ENCODE data around the gene GLS2. TPM values are rescaled to one million over a fixed set of nuclear protein-coding genes. Genes with fewer than 3 reads are reported as not detected.
A peak's percentile ranks its signal among the peaks of the same experiment; 100 is the strongest.
"Not testable (repeated sequence)": the region's sequence is repeated elsewhere in the genome, so short reads cannot be mapped to it uniquely, and the experiment has no call there.

Gene GLS2
- total and polyA plus RNA-seq, 9 of the 15 experiments (the other 6 are each of a cell fraction or from before 2014, with no cell fraction given): 0.11 TPM; not detected in 8

GRCh38 chr12:56493409-56494105 lies 5.6 kb upstream of the GLS2 start:
- H3K36me3 ChIP-seq (ENCODE audit: control insufficient read depth, insufficient read depth, low read length); ATAC-seq; H3K79me2 ChIP-seq (ENCODE audit: control insufficient read depth, insufficient read depth, low read length); H3K4me2 ChIP-seq (ENCODE audit: insufficient read depth, low read length); H4K20me1 ChIP-seq (replicated peaks; ENCODE audit: control insufficient read depth, insufficient read depth, low read length); BruUV-seq (replicated peaks); H3K4me1 ChIP-seq (replicated peaks in 1 of 2; ENCODE audit: control insufficient read depth in 2 of 2, insufficient read depth in 2 of 2, low read length in 2 of 2); H3K4me3 ChIP-seq; H3K9me3 ChIP-seq (replicated peaks; ENCODE audit: control insufficient read depth, insufficient read depth, low read depth, low read length); H2AFZ ChIP-seq (ENCODE audit: low read depth, low read length); CTCF ChIA-PET (ENCODE audit: low intra/inter-chr PET ratio); in situ Hi-C loops (cut with MboI); H3K9me1 ChIP-seq (ENCODE audit: control insufficient read depth, insufficient read depth, low read length); intact Hi-C loops (cut with micrococcal nuclease); DNase-seq (ENCODE audit: extremely low read depth in 1 of 4, low spot score in 3 of 4); FAIRE-seq; H3K27ac ChIP-seq (ENCODE audit: extremely low read depth, low read depth, low read length); H3K9ac ChIP-seq (ENCODE audit: insufficient read depth in 1 of 2, low read depth in 2 of 2, low read length in 2 of 2); POLR2A ChIA-PET: not testable (repeated sequence)
- 0 out of 2 replicates have a peak, but pooled peaks have one; percentile 27 for TF ChIP-seq ZBTB33 (CRISPR knock-in tag; IDR thresholded peaks at IDR 0.05)
- 56% methylated on average over 17 of the region's 31 CpGs for WGBS (ENCODE audit: insufficient coverage, low coverage, missing lambda C conversion rate)
- H3K27me3 ChIP-seq (ENCODE audit: control insufficient read depth in 2 of 2, insufficient read depth in 2 of 2, low read length in 2 of 2): peaks cover 16 to 28% of the 10 kb centered on the region in 2 experiments

- ATAC-seq: no peak
- H3K27me3 ChIP-seq (ENCODE audit: control insufficient read depth in 2 of 2, insufficient read depth in 2 of 2, low read length in 2 of 2): peaks cover 27 to 51% of the 10 kb centered on the region in 2 experiments
- BruUV-seq (replicated peaks): no TSS peak
- no peaks in the 10 kb centered on the region for H3K36me3 ChIP-seq (ENCODE audit: control insufficient read depth, insufficient read depth, low read length)
- CTCF ChIA-PET (ENCODE audit: low intra/inter-chr PET ratio): no interaction called here
- peaks cover 7 to 17% of the 10 kb centered on the region in 2 experiments; a peak in 3 of 5 replicates for H3K4me1 ChIP-seq (replicated peaks in 1 of 2; ENCODE audit: control insufficient read depth in 2 of 2, insufficient read depth in 2 of 2, low read length in 2 of 2)
- no peak overlapping the region for H3K9ac ChIP-seq (ENCODE audit: insufficient read depth in 1 of 2, low read depth in 2 of 2, low read length in 2 of 2)
- H3K9me3 ChIP-seq (replicated peaks; ENCODE audit: control insufficient read depth, insufficient read depth, low read depth, low read length): no peaks in the 10 kb centered on the region
- H3K79me2 ChIP-seq (ENCODE audit: control insufficient read depth, insufficient read depth, low read length): no peaks in the 10 kb centered on the region
- in situ Hi-C loops (cut with MboI): no loop called here
- no peaks in the 10 kb centered on the region; the same call in 1 of the 2 replicates for H4K20me1 ChIP-seq (replicated peaks; ENCODE audit: control insufficient read depth, insufficient read depth, low read length)
- no peak overlapping the region for H3K4me3 ChIP-seq
- H2AFZ ChIP-seq (ENCODE audit: low read depth, low read length): no peak overlapping the region
- intact Hi-C loops (cut with micrococcal nuclease): no loop called here
- no peak overlapping the region for H3K27ac ChIP-seq (ENCODE audit: extremely low read depth, low read depth, low read length)
- POLR2A ChIA-PET: interaction anchor here (0.7 to 3.2 kb wide), 5 partner anchors 9 to 174 kb away, joined by 3 to 14 read pairs (median 4); partner anchors contain the start of genes CNPY2 and SPRYD4
- no peak overlapping the region for H3K4me2 ChIP-seq (ENCODE audit: insufficient read depth, low read length)
- FAIRE-seq: no peak
- H3K9me1 ChIP-seq (ENCODE audit: control insufficient read depth, insufficient read depth, low read length): no peaks in the 10 kb centered on the region
- no peak for DNase-seq (ENCODE audit: extremely low read depth in 1 of 4, low spot score in 3 of 4)
- TF ChIP-seq RBM34 (IDR thresholded peaks at IDR 0.05; ENCODE audit: borderline replicate concordance, insufficient read depth, low read length) (no peak), RBFOX2 (IDR thresholded peaks at IDR 0.05; ENCODE audit: low read depth, low read length) (no peak), PHF20 (IDR thresholded peaks at IDR 0.05; ENCODE audit: partially characterized antibody) (no peak), EP300 (IDR thresholded peaks at IDR 0.05; ENCODE audit: low read length) (no peak), RBM17 (IDR thresholded peaks at IDR 0.05; ENCODE audit: borderline replicate concordance, low read depth, low read length) (no peak), ARNT (IDR thresholded peaks at IDR 0.05) (no peak), NR0B1 (IDR thresholded peaks at IDR 0.05; ENCODE audit: partially characterized antibody) (no peak), ZC3H11A (IDR thresholded peaks at IDR 0.05; ENCODE audit: low read depth, low read length) (no peak), RAD21 (CRISPR knock-in tag; conservative IDR thresholded peaks at IDR 0.05 in 1 of 2, IDR thresholded peaks at IDR 0.05 in 1 of 2) (no peak), ATF7 (IDR thresholded peaks at IDR 0.05) (no peak), STAT5B (CRISPR knock-in tag; IDR thresholded peaks at IDR 0.05) (no peak)
Observed at GRCh38 chr12:56490360-56490759, 2.4 kb upstream of the GLS2 start.

Data from K562 (cell line).